HepG2 (cell line): Measurements from ENCODE around the gene TEDC1. TPM values are rescaled to one million over a fixed set of nuclear protein-coding genes. Genes with fewer than 3 reads are reported as not detected.

Experiments used
- ATAC-seq: fragments of 200-7000 bp; cut with Tn5 transposase; 3 replicates; pipeline ENCODE4 v1.9.1; 2020; ENCODE audit warnings: mild to moderate bottlenecking, moderate library complexity
- BruUV-seq: library from RNA; stranded (reverse); fragments of 400-500 nt; replicated peaks from 2 replicates; lab custom pipeline; 2021; lab: Mats Ljungman, UMichigan
- CTCF ChIA-PET: fragments of 300-600 bp; formaldehyde crosslinking; extraction: SDS; loops from one replicate; lab custom pipeline; 2021; ENCODE audit warnings: low total read pairs, inconsistent platforms, low intra/inter-chr PET ratio; lab: Yijun Ruan, JAX
- POLR2A ChIA-PET: fragments of 350-600 bp; sonication (Branson Sonifier 250); formaldehyde crosslinking; loops from one replicate; lab custom pipeline; 2020; ENCODE audit warnings: antibody characterized with exemption, inconsistent platforms; lab: Yijun Ruan, JAX
- DNase-seq: peaks from one replicate; pipeline ENCODE4 v3.0.0-alpha.2; 2015; ENCODE audit warnings: low spot score
- FAIRE-seq: peaks from 3 replicates; lab custom pipeline; 2011; peaks lifted over from hg19 to GRCh38; lab: Jason Lieb, UNC
- H2AFZ ChIP-seq: one replicate; pipeline ENCODE4 v1.6.1; 2011; ENCODE audit warnings: low read length, inconsistent platforms
- H3K27ac ChIP-seq: fragments of 300-600 bp; 3 replicates; pipeline ENCODE4 v1.8.0; 2011; ENCODE audit warnings: mixed run types, mild to moderate bottlenecking, mixed read lengths, low read length, inconsistent platforms; ENCODE audit not compliant: insufficient read depth; ENCODE audit errors: extremely low read length
- H3K27me3 ChIP-seq, 2 experiments: fragments of 200-600 bp in 1 of 2; 2 replicates in 1 of 2; 3 replicates in 1 of 2; pipeline versions ENCODE4 v1.6.0 to v1.8.0; 2011; ENCODE audit warnings: low read length in 2 of 2, mild to moderate bottlenecking in 2 of 2, moderate library complexity in 2 of 2, inconsistent platforms in 1 of 2; ENCODE audit not compliant: insufficient read depth in 2 of 2, control insufficient read depth in 1 of 2
- H3K36me3 ChIP-seq, 2 experiments: fragments of 200-600 bp in 1 of 2; replicated peaks in 1 of 2; 2 replicates in 1 of 2; 3 replicates in 1 of 2; pipeline versions ENCODE4 v1.5.1 to v1.8.0; 2011; ENCODE audit warnings: low read length in 2 of 2, inconsistent platforms in 1 of 2; ENCODE audit not compliant: insufficient read depth in 2 of 2, control insufficient read depth in 1 of 2
- H3K4me1 ChIP-seq: 2 replicates; pipeline ENCODE4 v1.5.1; 2012; ENCODE audit warnings: low read length, inconsistent platforms; ENCODE audit not compliant: insufficient read depth
- H3K4me2 ChIP-seq: 2 replicates; pipeline ENCODE4 v1.6.0; 2011; ENCODE audit warnings: low read depth, low read length, inconsistent platforms
- H3K4me3 ChIP-seq, 3 experiments: fragments of 200-600 bp in 1 of 3; sonication (generic), shearing (Covaris generic) in 1 of 3; replicated peaks in 1 of 3; 2 replicates each; pipeline ENCODE4 v1.5.1; 2011 to 2016; ENCODE audit warnings: low read length in 3 of 3, inconsistent platforms in 2 of 3, low read depth in 2 of 3, mild to moderate bottlenecking in 2 of 3, control low read depth in 1 of 3, mixed read lengths in 1 of 3; ENCODE audit not compliant: insufficient read depth in 1 of 3
- H3K79me2 ChIP-seq: one replicate; pipeline ENCODE4 v1.6.1; 2011; ENCODE audit warnings: low read length, inconsistent platforms; ENCODE audit not compliant: insufficient read depth
- H3K9ac ChIP-seq: 2 replicates; pipeline ENCODE4 v1.6.0; 2011; ENCODE audit warnings: mild to moderate bottlenecking, low read depth, low read length, inconsistent platforms; ENCODE audit not compliant: insufficient read depth
- H3K9me3 ChIP-seq: 2 replicates; pipeline ENCODE4 v1.5.1; 2012; ENCODE audit warnings: mild to moderate bottlenecking, low read length
- H4K20me1 ChIP-seq: 2 replicates; pipeline ENCODE4 v1.6.0; 2011; ENCODE audit warnings: inconsistent platforms, mild to moderate bottlenecking, low read length, moderate library complexity; ENCODE audit not compliant: insufficient read depth
- CEBPB ChIP-seq: IDR thresholded peaks from 2 replicates; pipeline ENCODE4 v1.6.1; 2011; ENCODE audit warnings: low read depth, low read length, improper control_type of control experiment, borderline replicate concordance
- EED ChIP-seq: sonication (generic); formaldehyde crosslinking; IDR thresholded peaks from 2 replicates; pipeline ENCODE4 v1.5.0; 2020; ENCODE audit warnings: mild to moderate bottlenecking, missing genetic modification reagents
- GABPB1 ChIP-seq: IDR thresholded peaks from 2 replicates; pipeline ENCODE4 v1.6.1; 2016; ENCODE audit warnings: mild to moderate bottlenecking, missing genetic modification reagents, moderate library complexity, missing compliant biosample characterization
- IRX3 ChIP-seq: sonication (generic); formaldehyde crosslinking; IDR thresholded peaks from 2 replicates; pipeline ENCODE4 v1.8.1; 2023; ENCODE audit warnings: mild to moderate bottlenecking, low read depth, missing genetic modification reagents, borderline replicate concordance
- NR2C2 ChIP-seq: sonication (generic); formaldehyde crosslinking; IDR thresholded peaks from 2 replicates; pipeline ENCODE4 v1.4.0; 2020; ENCODE audit warnings: missing genetic modification reagents, mild to moderate bottlenecking, moderate library complexity, borderline replicate concordance
- PAF1 ChIP-seq: IDR thresholded peaks from 2 replicates; pipeline ENCODE4 v1.6.1; 2016; ENCODE audit warnings: missing genetic modification reagents, missing compliant biosample characterization
- PHF8 ChIP-seq: sonication (generic); formaldehyde crosslinking; IDR thresholded peaks from 2 replicates; pipeline ENCODE4 v1.5.0; 2020; ENCODE audit warnings: missing genetic modification reagents
- ZBTB42 ChIP-seq: sonication (generic); formaldehyde crosslinking; IDR thresholded peaks from 2 replicates; pipeline ENCODE4 v1.5.0; 2020; ENCODE audit warnings: mild to moderate bottlenecking, missing genetic modification reagents
- ZC3H13 ChIP-seq: sonication (generic); formaldehyde crosslinking; IDR thresholded peaks from 2 replicates; pipeline ENCODE4 v1.8.1; 2023; ENCODE audit warnings: mild to moderate bottlenecking, missing genetic modification reagents, moderate library complexity
- ZKSCAN5 ChIP-seq: sonication (generic); formaldehyde crosslinking; IDR thresholded peaks from 2 replicates; pipeline ENCODE4 v1.5.1; 2020; ENCODE audit warnings: mild to moderate bottlenecking, missing genetic modification reagents
- ZNF556 ChIP-seq: sonication (generic); formaldehyde crosslinking; IDR thresholded peaks from 2 replicates; pipeline ENCODE4 v1.4.0; 2020; ENCODE audit warnings: mild to moderate bottlenecking, missing genetic modification reagents, borderline replicate concordance
- WGBS: methylation state at CpG from one replicate; pipeline ENCODE4 v1.1.6; 2017; ENCODE audit warnings: low lambda C conversion rate; 5-methylcytosine and 5-hydroxymethylcytosine counted together
- in situ Hi-C: cut with HindIII; loops from 2 replicates; pipeline ENCODE4 v1.10.0; 2017; ENCODE audit warnings: low pct_unique_long_range_greater_than_20kb; ENCODE audit not compliant: extremely low pct_ligation_motif_present
- intact Hi-C: fragments of 100-400 bp; cut with micrococcal nuclease; formaldehyde crosslinking; loops from one replicate; pipeline ENCODE4 v1.10.0; 2022; ENCODE audit not compliant: unreplicated experiment
- polyA plus RNA-seq, 8 experiments: library from polyadenylated mRNA; depleted of rRNA in 3 of 8; stranded (reverse) in 7 of 8; unstranded in 1 of 8; fragments of >200 nt; fragmentation: Illumina TruSeq in 4 of 8; extraction: Trizol in 4 of 8; gene quantifications; 2 replicates each; pipeline versions ENCODE4 v1.2.1 to v1.2.3, GENCODE V29; 2011 to 2016; ENCODE audit warnings: low read depth in 4 of 8, missing spikeins in 1 of 8, mixed read lengths in 1 of 8; ENCODE audit not compliant: insufficient read depth in 1 of 8
- total RNA-seq, 5 experiments: library from RNA; depleted of rRNA; stranded (reverse); fragments of >200 nt; fragmentation: Illumina TruSeq; extraction: Trizol; gene quantifications; 2 replicates each; pipeline ENCODE4 v1.2.3, GENCODE V29; 2016; ENCODE audit warnings: low read depth in 1 of 5
- TF ChIP-seq, protein P1 (sequence below), 2 experiments: fragments of 450-650 bp in 1 of 2; sonication (generic) in 1 of 2; formaldehyde crosslinking; IDR thresholded peaks; 2 replicates each; pipeline versions ENCODE4 v1.5.0 to v1.8.0; 2020 to 2022; ENCODE audit warnings: mild to moderate bottlenecking in 1 of 2, missing genetic modification reagents in 1 of 2
- TF ChIP-seq, protein P2 (sequence below), 2 experiments: fragments of 450-650 bp in 1 of 2; sonication (generic) in 1 of 2; formaldehyde crosslinking in 1 of 2; IDR thresholded peaks; 2 replicates each; pipeline versions ENCODE4 v1.6.1 to v1.8.0; 2016 to 2022; ENCODE audit warnings: antibody characterized with exemption in 1 of 2, mild to moderate bottlenecking in 1 of 2, missing genetic modification reagents in 1 of 2

Gene TEDC1
- total and polyA plus RNA-seq, 2 of the 13 experiments (the other 11 are each of a cell fraction or from before 2014, with no cell fraction given), result 5.7 to 27.4 TPM

GRCh38 chr14:105537580-105538474 is 46.8 kb downstream of the TEDC1 start:
- Histone ChIP-seq H3K79me2 (no peaks in the 10 kb centered on the region), H4K20me1 (peaks cover 5% of the 10 kb centered on the region; the same call in 1 of the 2 replicates), H2AFZ (no peak overlapping the region), H3K27ac (no peak overlapping the region), H3K4me1 (peaks cover 11% of the 10 kb centered on the region), H3K36me3 (no peaks in the 10 kb centered on the region), H3K9ac (no peak overlapping the region), H3K27me3 (peaks cover 17 to 85% of the 10 kb centered on the region in 2 experiments), H3K4me2 (no peak overlapping the region), H3K9me3 (no peaks in the 10 kb centered on the region), H3K4me3 (no peak overlapping the region; a peak in 1 of 6 replicates)
- WGBS, result 14% methylated on average over 12 of the region's 30 CpGs
- FAIRE-seq, result no peak
- peak; percentile 82 for ATAC-seq
- intact Hi-C loops (no loop called here), in situ Hi-C loops (no loop called here)
- no peak for DNase-seq
- no TSS peak for BruUV-seq
- POLR2A ChIA-PET, result no interaction called here
- CTCF ChIA-PET, result no interaction called here
- TF ChIP-seq, protein P1, sequence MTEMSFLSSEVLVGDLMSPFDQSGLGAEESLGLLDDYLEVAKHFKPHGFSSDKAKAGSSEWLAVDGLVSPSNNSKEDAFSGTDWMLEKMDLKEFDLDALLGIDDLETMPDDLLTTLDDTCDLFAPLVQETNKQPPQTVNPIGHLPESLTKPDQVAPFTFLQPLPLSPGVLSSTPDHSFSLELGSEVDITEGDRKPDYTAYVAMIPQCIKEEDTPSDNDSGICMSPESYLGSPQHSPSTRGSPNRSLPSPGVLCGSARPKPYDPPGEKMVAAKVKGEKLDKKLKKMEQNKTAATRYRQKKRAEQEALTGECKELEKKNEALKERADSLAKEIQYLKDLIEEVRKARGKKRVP (CRISPR knock-in tag; IDR thresholded peaks at IDR 0.05), result no peak
- TF ChIP-seq ZKSCAN5 (CRISPR knock-in tag), result peak; percentile 93; the same call in 1 of the 2 replicates
- TF ChIP-seq IRX3 (CRISPR knock-in tag), result no peak
- TF ChIP-seq ZBTB42, result no peak
- TF ChIP-seq EED (CRISPR knock-in tag), result no peak
- TF ChIP-seq GABPB1 (CRISPR knock-in tag), result peak; percentile 21; the same call in 1 of the 2 replicates
- TF ChIP-seq PHF8 (CRISPR knock-in tag), result no peak
- no peak for TF ChIP-seq CEBPB
- TF ChIP-seq NR2C2, result no peak
- TF ChIP-seq, protein P2, sequence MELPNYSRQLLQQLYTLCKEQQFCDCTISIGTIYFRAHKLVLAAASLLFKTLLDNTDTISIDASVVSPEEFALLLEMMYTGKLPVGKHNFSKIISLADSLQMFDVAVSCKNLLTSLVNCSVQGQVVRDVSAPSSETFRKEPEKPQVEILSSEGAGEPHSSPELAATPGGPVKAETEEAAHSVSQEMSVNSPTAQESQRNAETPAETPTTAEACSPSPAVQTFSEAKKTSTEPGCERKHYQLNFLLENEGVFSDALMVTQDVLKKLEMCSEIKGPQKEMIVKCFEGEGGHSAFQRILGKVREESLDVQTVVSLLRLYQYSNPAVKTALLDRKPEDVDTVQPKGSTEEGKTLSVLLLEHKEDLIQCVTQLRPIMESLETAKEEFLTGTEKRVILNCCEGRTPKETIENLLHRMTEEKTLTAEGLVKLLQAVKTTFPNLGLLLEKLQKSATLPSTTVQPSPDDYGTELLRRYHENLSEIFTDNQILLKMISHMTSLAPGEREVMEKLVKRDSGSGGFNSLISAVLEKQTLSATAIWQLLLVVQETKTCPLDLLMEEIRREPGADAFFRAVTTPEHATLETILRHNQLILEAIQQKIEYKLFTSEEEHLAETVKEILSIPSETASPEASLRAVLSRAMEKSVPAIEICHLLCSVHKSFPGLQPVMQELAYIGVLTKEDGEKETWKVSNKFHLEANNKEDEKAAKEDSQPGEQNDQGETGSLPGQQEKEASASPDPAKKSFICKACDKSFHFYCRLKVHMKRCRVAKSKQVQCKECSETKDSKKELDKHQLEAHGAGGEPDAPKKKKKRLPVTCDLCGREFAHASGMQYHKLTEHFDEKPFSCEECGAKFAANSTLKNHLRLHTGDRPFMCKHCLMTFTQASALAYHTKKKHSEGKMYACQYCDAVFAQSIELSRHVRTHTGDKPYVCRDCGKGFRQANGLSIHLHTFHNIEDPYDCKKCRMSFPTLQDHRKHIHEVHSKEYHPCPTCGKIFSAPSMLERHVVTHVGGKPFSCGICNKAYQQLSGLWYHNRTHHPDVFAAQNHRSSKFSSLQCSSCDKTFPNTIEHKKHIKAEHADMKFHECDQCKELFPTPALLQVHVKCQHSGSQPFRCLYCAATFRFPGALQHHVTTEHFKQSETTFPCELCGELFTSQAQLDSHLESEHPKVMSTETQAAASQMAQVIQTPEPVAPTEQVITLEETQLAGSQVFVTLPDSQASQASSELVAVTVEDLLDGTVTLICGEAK (IDR thresholded peaks at IDR 0.05), result no peak
- TF ChIP-seq, protein P2 (CRISPR knock-in tag; IDR thresholded peaks at IDR 0.05), result 0 out of 2 replicates have a peak, but pooled peaks have one; percentile 19
- TF ChIP-seq ZC3H13 (CRISPR knock-in tag), result no peak
- TF ChIP-seq PAF1 (CRISPR knock-in tag), result no peak
- TF ChIP-seq ZNF556 (CRISPR knock-in tag), result no peak
